ENCODE results near the gene DRC1.

DRC1 gene

DNA sequence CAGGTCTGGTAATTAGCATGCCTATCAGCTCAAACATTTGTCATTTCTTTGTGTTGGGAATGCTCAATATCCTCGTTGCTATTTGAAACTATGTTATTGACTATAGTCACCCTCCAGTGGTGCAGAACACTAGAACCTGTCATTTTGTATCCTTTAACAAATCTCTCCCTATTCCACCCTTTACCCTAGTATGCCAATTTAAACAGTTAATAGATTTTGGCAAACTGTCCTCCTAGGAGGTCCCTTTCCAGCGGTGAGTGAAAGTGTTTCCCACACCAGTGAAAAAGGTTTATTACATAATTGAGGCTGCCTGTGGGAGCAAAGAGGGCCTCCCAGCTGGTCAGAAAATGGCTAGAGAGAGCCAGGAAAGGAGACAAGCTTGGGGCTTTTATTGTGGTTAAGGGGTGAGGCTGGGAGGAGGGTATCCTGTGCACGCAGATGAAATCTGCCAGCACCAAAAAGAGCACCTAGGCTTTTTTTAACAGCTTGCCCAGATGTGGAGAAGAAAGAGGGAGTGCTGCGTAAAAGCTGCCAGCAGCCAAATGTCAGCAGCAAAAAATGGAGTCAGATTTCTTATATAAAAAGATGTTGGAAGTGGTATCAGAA is 1.8 kb upstream of the DRC1 start:
- DNase-seq (ENCODE audit: low read depth), result no peak
- TF ChIP-seq, protein P1, sequence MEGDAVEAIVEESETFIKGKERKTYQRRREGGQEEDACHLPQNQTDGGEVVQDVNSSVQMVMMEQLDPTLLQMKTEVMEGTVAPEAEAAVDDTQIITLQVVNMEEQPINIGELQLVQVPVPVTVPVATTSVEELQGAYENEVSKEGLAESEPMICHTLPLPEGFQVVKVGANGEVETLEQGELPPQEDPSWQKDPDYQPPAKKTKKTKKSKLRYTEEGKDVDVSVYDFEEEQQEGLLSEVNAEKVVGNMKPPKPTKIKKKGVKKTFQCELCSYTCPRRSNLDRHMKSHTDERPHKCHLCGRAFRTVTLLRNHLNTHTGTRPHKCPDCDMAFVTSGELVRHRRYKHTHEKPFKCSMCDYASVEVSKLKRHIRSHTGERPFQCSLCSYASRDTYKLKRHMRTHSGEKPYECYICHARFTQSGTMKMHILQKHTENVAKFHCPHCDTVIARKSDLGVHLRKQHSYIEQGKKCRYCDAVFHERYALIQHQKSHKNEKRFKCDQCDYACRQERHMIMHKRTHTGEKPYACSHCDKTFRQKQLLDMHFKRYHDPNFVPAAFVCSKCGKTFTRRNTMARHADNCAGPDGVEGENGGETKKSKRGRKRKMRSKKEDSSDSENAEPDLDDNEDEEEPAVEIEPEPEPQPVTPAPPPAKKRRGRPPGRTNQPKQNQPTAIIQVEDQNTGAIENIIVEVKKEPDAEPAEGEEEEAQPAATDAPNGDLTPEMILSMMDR (conservative IDR thresholded peaks at IDR 0.05; ENCODE audit: low read depth, low read length), result no peak
- no peak overlapping the region for H3K4me3 ChIP-seq (ENCODE audit: low read depth, low read length)

DNA sequence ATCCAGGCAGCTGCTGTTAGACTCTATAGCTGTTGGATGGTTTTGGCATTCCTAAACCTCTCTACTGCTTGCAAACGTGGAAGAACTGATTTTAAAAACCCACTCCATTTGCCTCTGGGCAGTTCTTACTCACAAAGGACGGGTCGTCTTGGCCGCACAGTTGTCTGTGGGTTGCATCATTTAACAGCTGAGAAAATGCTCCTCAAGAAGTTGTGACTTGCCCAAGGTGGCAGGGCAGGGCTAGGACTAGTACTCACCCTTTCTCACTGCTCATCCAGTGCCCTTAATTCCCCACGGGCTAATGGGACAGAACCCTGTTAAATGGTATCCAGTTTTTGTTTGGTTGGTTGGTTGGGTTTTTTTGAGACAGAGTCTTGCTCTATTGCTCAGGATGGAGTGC is 997 bp upstream of the DRC1 start:
- DNase-seq (ENCODE audit: low read depth), result no peak
- TF ChIP-seq, protein P1 (conservative IDR thresholded peaks at IDR 0.05; ENCODE audit: low read depth, low read length), result no peak
- H3K4me3 ChIP-seq (ENCODE audit: low read depth, low read length), result no peak overlapping the region

DNA sequence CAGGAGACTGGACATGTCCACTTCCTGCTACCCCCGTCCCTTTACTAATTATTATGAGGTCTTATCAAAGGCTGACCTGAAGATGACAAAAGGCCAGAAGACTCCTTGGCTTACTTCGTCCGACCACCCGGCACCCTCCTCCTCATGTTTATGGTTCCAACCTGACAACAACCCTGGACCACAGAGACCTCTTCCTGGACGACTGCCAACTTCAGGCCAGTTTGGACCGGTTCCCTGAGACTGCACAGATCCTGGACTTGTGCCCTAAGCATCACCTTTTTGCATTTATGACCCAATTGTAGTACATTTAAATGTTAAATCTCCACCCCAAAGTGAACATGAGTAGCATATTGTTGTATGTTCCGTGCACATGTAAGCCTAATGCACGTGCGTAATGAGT is 5.8 kb downstream of the DRC1 start:
- no peak overlapping the region for H3K4me3 ChIP-seq (ENCODE audit: low read depth, low read length)
- TF ChIP-seq, protein P1 (conservative IDR thresholded peaks at IDR 0.05; ENCODE audit: low read depth, low read length), result no peak
- no peak for DNase-seq (ENCODE audit: low read depth)

DNA sequence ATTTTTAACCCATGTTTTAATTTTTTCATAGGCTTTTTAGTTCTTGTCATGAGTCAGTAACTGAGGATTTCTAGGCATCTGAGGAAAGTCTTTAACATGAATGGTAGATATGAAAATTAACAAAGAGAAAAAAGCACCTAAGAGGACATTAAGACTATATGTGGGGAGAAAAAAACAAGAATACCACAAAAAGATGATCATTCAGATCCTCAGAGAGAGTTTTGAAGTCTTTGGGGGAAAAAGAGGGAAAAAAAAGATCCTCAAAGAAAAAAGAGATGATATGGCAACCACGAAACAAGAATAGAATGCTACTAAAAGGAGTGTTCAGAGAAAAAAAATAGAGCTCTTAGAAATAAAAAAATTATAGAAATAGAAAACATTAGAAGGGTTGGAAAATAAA is 8.1 kb downstream of the DRC1 start:
- no peak overlapping the region for H3K4me3 ChIP-seq (ENCODE audit: low read depth, low read length)
- no peak for DNase-seq (ENCODE audit: low read depth)
- TF ChIP-seq, protein P1 (conservative IDR thresholded peaks at IDR 0.05; ENCODE audit: low read depth, low read length), result no peak

DNA sequence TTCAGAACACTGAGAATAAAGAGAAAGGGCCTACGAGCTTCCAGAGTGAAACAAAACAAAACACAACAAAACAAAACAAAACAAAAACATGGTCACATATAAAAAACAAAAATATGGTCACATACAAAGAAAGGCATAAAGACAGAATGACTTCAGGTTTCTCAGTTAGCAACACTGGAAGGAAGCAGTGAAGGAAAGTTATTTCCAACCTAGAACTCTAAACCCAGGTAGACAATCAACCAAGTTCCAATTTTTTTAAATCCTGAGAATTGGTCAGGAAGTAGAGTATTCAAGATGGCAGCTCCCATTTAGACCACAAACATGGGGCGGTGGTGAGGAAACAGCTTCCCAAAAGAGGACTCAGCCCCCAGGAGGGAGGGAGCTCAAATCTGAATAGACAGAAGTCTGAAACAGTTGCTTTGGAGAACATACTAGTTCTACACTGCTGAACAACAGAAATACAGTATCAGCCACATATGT is 9.1 kb downstream of the DRC1 start:
- DNase-seq (ENCODE audit: low read depth), result no peak
- TF ChIP-seq, protein P1 (conservative IDR thresholded peaks at IDR 0.05; ENCODE audit: low read depth, low read length), result no peak
- no peak overlapping the region for H3K4me3 ChIP-seq (ENCODE audit: low read depth, low read length)

DNA sequence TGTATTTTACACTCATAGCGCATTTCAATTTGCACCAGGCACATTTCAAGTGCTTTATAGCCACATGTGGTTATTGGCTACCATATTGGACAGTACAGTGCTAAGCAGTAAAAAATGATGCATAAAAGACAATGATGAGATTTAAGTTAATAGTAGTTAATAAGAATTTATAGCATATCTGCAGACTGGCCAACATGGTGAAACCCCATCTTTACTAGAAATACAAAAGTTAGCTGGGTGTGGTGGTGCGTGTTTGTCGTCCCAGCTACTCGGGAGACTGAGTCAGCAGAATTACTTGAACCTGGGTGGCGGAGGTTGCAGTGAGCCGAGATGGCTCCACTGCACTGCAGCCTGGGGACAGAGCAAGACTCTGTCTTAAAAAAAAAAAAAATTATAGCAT is 9.7 kb downstream of the DRC1 start:
- DNase-seq (ENCODE audit: low read depth), result no peak
- TF ChIP-seq, protein P1 (conservative IDR thresholded peaks at IDR 0.05; ENCODE audit: low read depth, low read length), result no peak
- no peak overlapping the region for H3K4me3 ChIP-seq (ENCODE audit: low read depth, low read length)

DNA sequence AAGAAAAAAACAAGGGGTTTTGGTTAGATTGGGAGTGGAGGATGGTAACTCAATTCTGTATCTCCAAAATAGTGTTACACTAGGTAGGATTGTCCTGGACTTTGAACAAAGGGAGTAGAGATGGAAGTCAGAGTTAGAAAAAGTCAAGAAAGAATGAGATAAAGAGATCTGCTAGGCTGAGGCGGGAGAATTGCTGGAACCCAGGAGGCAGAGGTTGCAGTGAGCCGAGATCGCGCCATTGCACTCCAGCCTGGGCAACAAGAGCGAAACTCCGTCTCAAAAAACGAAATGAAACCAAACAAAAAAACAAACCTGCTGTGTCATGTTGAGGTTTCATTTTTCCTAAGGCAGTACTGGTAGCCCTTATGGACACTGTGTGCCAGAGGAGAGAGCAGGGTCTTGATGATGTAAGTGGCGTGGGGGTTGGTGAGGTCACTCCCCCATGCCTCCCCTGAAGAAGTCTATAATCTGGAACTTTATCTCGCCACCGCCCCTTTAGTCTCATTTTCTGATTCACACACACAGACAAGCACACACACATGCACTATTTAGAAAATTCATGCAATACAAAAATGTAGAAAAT is 10.5 kb downstream of the DRC1 start:
- peak; percentile 62 for DNase-seq (ENCODE audit: low read depth)
- peak overlapping the region; percentile 42 for H3K4me3 ChIP-seq (ENCODE audit: low read depth, low read length)
- TF ChIP-seq, protein P1 (conservative IDR thresholded peaks at IDR 0.05; ENCODE audit: low read depth, low read length), result no peak
